ENCODE data around the gene SF3B5. TPM values are rescaled to one million over a fixed set of nuclear protein-coding genes. Genes with fewer than 3 reads are reported as not detected.

SF3B5 gene
- total and polyA plus RNA-seq, 9 of the 15 experiments (the other 6 are each of a cell fraction or from before 2014, with no cell fraction given) = 238 to 1,211 (median 407) TPM

- TF ChIP-seq SREBF2 (CRISPR knock-in tag; IDR thresholded peaks at IDR 0.05) (no peak), FOXK2 (conservative IDR thresholded peaks at IDR 0.05 in 1 of 2, IDR thresholded peaks at IDR 0.05 in 1 of 2; ENCODE audit: low read depth in 2 of 2) (peak in 1 of 2 experiments; percentile 11; a peak in 1 of 4 replicates), ATF6 (CRISPR knock-in tag; IDR thresholded peaks at IDR 0.05) (no peak), JUNB (CRISPR knock-in tag; conservative IDR thresholded peaks at IDR 0.05) (no peak; the same call in 1 of the 2 replicates), GABPA (tag; conservative IDR thresholded peaks at IDR 0.05; ENCODE audit: low read depth) (no peak; the same call in 1 of the 2 replicates), TFAM (CRISPR knock-in tag; conservative IDR thresholded peaks at IDR 0.05) (no peak), MCM2 (IDR thresholded peaks at IDR 0.05; ENCODE audit: low read depth) (no peak), SIN3A (IDR thresholded peaks at IDR 0.05; ENCODE audit: borderline replicate concordance in 2 of 2, control insufficient read depth in 1 of 2, low read depth in 2 of 2, low read length in 2 of 2) (peak in 1 of 2 experiments; percentile 66; a peak in 1 of 4 replicates), ELF1 (tag; IDR thresholded peaks at IDR 0.05) (0 out of 2 replicates have a peak, but pooled peaks have one; percentile 32), POLR2H (tag; IDR thresholded peaks at IDR 0.05; ENCODE audit: low read depth) (peak; percentile 68), ZZZ3 (IDR thresholded peaks at IDR 0.05) (no peak), SRSF3 (IDR thresholded peaks at IDR 0.05; ENCODE audit: insufficient read depth, low read length) (no peak), ZNF253 (CRISPR knock-in tag; conservative IDR thresholded peaks at IDR 0.05) (no peak), CBX8 (IDR thresholded peaks at IDR 0.05; ENCODE audit: borderline replicate concordance, extremely low read depth, low read depth, low read length, poor library complexity, severe bottlenecking) (no peak), ATF4 (CRISPR knock-in tag; IDR thresholded peaks at IDR 0.05) (no peak), ZNF589 (CRISPR knock-in tag; IDR thresholded peaks at IDR 0.05; ENCODE audit: low read depth) (no peak)
- TF ChIP-seq, protein P1, sequence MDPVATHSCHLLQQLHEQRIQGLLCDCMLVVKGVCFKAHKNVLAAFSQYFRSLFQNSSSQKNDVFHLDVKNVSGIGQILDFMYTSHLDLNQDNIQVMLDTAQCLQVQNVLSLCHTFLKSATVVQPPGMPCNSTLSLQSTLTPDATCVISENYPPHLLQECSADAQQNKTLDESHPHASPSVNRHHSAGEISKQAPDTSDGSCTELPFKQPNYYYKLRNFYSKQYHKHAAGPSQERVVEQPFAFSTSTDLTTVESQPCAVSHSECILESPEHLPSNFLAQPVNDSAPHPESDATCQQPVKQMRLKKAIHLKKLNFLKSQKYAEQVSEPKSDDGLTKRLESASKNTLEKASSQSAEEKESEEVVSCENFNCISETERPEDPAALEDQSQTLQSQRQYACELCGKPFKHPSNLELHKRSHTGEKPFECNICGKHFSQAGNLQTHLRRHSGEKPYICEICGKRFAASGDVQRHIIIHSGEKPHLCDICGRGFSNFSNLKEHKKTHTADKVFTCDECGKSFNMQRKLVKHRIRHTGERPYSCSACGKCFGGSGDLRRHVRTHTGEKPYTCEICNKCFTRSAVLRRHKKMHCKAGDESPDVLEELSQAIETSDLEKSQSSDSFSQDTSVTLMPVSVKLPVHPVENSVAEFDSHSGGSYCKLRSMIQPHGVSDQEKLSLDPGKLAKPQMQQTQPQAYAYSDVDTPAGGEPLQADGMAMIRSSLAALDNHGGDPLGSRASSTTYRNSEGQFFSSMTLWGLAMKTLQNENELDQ (CRISPR knock-in tag; IDR thresholded peaks at IDR 0.05; ENCODE audit: borderline replicate concordance) = no peak
- TF ChIP-seq, protein P2, sequence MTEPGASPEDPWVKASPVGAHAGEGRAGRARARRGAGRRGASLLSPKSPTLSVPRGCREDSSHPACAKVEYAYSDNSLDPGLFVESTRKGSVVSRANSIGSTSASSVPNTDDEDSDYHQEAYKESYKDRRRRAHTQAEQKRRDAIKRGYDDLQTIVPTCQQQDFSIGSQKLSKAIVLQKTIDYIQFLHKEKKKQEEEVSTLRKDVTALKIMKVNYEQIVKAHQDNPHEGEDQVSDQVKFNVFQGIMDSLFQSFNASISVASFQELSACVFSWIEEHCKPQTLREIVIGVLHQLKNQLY (CRISPR knock-in tag; conservative IDR thresholded peaks at IDR 0.05) = peak in 1 of 2 experiments; percentile 66; a peak in 1 of 4 replicates
These were observed 31.5 kb downstream of the SF3B5 start (continued) for GRCh38 chr6:144063744-144064401.
